Measurements from ENCODE around the gene PTPRH.

PTPRH gene

DNA sequence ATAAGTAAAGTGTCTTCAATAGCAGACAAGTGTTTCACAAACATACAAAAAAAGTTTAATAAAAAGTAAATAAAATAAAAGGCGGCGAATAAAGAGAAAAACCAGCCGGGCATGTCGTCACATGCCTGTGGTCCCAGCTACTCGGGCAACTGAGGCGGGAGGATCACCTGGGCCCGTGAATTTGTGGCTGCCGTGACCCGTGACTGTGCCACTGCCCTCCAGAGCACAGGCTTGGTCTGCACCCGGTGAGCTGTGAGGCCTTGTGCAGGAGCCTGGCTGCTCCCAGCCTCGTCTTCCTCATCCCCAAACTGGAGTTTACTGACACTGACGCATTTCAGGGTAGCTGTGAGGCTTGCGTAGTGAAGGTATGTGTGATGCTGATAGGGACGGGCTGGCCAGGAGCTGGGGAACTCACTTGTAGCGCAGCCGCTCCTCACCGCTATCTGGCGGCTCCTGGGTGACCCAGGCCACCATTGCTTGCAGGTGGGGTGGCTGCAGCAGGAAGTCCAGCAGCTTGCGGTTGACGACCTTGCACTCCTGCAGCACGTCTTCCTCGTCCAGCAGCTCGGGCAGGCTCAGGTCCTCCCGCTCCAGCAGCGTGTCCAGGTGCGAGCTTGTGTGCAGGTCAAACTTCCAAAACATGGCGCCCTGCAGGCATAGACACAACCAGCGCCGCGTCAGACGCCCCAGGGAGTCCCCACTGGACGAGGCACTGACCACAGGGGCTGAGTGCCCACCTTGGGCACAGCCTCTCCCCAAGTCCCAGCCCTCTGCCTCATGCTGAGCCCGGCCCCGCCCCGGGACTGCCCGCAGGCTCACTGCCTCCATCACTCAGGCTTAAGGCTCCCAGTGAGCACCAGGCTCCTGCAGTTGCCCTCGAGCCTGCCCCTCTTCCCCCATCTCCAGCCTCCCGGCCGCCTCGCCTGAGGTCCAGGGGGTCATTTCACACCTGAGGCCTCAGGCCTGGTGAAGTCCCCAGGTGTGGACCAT lies 37.5 kb upstream of the PTPRH start:
- DNase-seq: no peak

DNA sequence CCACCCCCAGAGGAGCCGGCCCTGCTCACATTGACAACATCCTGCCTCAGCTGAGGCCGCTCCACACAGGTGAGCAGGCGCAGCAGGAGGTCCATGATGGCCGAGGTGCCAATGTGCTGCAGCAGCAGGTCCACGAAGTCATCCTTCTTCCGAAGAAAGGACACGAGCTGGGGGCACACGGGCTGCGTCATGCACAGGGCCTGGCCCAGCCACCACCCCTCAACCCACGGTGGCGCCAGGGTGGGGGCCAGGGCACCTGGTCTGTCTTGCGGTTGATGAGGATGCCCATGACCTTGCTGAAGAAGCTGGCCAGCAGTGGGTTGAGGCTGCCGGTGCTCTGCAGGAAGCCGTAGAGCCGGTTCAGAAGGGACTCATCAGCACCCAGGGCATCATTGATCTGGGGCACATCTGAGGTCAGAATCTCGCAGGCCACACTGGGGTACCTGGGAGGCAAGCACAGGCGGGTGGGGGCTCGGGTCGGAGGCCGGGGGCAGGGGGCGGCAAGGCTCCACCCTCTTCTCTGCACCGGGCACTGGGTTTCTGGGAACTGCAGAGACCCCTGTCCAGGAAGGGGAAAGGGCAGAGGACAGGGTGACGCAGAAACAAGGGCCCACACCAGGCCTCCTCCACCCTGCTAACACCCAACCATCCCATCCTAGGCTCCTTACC lies 36.1 kb upstream of the PTPRH start:
- DNase-seq: no peak

DNA sequence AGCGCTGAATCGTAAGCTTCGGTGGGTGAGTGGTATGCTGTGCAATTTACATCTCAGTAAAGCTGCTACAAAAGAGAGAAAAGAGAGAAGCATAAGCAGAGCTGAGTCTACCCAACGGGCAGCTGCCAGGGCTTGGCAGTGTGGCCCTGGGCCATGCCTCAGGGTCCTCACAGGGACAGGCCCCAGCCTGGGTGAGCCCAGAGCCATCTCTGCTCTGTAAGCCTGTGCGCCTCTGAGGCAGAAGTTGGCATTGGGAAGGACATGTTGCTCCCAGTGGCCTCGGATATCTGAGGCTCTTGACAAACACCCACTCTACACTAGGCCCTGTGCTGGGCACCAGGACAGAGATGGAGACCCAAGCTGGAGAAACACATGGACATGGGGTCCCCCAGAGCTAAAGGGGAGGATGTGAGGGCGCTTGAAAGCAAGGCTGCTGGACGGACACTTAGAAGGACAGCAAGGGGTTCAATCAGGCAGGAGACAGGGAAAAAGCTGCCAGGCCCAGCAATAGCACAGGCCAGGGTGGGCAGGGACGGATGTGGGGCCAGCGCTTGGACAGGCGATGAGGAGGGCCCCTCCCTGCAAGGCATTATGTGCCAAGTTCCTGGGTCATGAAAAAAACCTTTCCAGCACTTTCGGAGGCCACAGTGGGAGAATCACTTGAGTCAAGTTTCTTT lies 34.8 kb upstream of the PTPRH start:
- no peak for DNase-seq

DNA sequence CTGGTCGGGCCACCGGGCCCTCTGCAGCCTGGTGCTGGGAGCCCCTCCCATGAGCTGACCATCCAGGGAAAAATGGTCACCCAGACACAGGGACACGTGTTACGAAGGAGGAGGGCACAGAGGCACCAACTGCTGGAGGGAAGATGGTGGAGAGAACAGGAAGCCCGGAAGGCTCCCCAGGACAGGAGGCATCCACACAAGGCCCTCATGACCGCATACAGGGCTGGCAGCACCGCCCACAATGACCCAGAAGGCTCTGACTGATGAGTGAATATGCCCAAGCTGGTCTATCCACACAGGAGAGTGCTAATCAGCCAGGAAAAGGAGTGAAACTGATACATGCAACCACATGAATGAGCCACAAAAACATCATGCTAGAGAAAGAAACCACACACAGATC lies 33.2 kb upstream of the PTPRH start:
- DNase-seq: no peak

DNA sequence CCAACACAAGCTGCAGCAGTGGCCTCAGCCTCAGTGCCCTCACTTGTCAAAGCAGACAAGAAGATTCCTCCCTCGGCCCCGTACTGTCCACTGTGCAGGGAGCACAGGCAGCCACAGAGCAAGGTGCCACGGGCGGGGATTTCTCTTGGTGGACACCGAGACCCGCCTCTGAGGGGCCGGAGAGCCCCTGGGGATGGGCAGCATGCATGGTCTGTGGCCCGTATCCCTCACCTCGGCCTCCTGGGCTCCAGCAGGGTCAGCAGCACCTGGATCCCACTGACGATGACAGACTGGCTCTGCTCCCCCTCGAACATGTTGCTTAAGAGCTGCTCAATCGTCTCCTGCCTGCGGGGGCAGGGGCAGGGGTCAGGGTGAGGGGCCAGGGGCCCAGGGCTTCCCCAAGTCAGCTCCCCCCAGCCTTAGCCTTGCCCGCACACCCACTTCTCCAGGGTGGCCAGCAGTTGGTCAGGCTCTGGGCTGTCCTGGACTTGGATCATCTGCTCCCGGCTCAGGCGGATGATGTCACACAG lies 32.7 kb upstream of the PTPRH start:
- no peak for DNase-seq

GRCh38 chr19:55241143-55241934 lies 32.0 kb upstream of the PTPRH start:
- no peak for DNase-seq

DNA sequence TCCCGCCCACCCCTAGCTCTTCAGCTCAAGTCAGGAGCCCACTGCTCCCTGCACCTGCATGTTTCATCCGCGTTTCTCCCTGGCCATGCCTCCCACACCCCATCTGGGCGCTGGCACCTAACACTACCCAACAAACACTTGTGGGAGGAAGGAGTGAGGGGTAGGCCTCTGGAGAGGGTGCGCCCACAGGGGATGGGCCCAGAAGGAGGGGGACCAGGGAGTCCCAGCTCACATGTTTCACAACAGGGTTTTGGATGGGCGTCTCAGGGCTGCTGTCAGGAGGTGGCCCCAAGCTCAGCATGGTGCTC lies 31.4 kb upstream of the PTPRH start:
- DNase-seq: no peak

DNA sequence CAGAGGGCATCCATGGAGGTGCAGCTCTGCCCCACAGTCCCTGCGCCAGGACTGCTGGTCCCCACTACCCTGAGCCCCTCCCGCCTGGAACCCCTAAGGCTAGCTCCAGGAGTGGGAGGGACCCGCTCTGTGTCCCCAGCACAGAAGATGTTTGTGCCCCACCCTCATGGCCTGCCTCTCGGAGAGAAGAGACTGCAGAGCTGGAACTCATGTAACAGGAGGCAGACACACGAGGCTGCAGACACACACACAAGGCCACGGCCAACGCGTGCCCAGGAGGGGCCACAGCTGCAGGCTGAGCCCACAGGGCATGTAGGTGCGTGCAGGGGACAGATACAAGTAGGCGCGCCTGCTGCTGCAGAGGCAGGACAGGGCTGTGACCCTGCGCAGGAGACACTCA lies 29.7 kb upstream of the PTPRH start:
- no peak for DNase-seq

DNA sequence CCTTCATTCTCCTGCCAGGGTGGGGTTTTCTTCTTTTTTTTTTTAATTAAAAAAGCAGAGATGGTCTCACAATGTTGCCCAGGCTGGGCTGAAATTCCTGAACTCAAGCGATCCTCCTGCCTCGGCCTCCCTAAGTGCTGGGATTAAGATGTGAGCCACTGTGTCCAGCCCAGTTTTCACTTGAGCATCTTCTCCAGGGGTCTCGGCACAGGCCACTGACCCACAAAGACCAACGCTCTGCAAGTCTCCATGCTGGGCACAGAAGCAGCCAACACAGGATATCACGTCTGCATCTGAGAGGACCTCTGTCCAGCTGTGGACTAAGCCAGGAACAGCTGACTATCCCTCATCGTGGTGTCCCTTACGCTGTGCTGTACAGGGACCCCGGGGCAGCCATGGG lies 28.7 kb upstream of the PTPRH start:
- no peak for DNase-seq

DNA sequence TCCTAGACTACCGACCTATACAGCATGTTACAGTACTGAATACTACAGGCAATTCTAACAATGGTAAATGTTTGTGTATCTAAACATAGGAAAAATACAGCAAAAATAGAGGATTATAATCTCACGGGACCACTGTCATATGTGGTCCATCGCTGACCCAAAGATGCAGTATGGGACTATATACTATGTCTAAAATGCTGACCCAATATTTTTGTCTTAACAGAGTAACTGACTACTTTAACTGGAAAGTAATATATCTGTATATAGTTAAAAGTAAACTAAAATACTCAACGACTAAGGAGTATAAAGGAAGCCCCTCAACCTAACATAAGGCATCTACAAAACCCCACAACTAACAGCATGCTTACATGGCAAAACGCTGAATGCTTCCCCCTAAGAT lies 23.7 kb upstream of the PTPRH start:
- no peak for DNase-seq

DNA sequence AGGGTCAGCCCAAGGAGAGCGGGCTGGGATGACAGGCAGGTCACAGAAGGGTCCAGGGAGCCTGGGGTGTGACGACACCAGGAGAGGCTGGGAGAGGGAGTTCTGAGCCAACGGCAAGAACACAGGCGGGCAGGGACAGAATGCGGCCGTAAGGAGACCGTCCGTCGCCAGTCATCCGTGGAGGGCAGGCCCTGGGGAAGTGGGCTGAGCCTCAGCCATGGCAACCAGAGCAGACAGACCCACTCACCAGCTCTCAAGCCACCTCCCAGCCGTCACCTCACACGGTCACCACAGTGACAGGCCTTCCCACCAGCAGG lies 22.9 kb upstream of the PTPRH start:
- peak; percentile 17 for DNase-seq

GRCh38 chr19:55231391-55232285 lies 22.3 kb upstream of the PTPRH start:
- DNase-seq: no peak

- DNase-seq: no peak
These were observed 21.5 kb upstream of the PTPRH start for GRCh38 chr19:55230780-55231179.

DNA sequence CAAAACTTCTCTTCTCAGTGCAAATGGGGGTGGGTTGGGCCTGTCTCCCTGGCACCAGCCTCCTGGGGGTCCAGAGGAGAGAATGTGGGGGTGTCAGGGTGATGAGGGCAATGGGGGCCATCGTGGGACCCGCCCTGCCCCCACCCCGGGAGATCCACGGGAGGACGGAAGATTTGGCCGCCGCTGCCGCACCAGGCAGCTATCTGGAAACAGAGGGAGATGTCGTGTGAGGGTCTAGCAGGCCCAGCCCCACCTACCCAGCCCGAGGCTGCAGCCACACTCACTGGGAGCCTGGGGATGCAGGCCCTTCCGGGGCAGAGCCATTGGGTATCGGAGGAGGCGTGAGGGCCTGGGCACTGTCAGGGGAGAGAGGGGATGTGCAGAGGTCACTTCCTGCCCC lies 21.0 kb upstream of the PTPRH start:
- no peak for DNase-seq

DNA sequence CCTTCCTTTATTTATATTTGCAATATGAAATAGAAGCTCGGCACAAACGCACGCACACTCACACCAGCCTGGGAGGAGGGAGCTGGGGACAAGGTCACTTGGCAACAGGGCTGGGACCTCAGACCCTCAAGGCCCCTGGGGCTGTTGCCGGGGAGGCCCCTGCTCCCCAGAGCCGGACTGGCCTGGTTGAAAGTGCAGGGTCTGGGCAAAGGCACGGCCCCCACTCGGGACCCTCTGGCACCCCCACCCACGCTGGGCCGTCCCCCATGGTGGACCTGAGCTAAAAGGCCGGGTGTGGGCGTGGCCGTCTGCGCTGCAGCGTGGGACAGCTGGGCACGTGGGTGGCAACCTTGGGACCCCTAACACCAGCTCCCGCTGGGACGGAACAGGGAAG lies 20.5 kb upstream of the PTPRH start:
- DNase-seq: no peak

GRCh38 chr19:55229145-55229788 lies 20.0 kb upstream of the PTPRH start:
- no peak for DNase-seq

DNA sequence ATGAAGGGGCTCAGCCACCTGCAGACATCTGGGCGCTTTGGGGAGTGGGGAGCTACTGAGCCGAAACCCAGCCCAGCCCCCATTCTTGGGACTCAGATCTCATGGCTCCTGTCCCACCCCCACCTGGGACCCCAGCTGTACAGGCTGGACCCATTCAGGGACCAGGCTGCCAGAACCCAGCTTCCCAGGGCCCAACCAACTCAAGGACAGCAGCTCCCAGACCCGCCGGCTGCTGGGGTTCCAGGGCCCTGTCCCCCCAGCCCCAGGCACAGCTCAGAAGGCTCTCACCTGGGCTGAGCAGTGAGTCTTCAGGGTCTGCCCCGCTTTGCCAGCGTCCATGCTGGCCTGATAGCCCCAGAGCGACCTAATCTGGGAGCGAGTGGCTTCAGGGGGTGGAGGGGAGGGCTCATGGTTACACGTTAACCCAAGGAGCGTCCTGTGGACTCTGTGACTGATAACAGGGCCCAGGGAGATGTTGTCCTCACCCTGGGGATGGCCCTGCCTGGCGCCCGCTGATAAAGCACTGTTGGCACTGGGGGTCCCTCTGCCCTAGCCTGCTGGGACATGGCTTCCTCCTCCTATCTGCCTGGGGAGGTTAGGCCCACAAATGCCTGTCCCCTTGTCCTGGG lies 19.2 kb upstream of the PTPRH start, which contains the start of gene TMEM86B:
TMEM86B (minus strand) TSS at position 361 of the 629 bp plus-strand sequence; CDS start at position 339, 22 bp downstream.
- DNase-seq: no peak

DNA sequence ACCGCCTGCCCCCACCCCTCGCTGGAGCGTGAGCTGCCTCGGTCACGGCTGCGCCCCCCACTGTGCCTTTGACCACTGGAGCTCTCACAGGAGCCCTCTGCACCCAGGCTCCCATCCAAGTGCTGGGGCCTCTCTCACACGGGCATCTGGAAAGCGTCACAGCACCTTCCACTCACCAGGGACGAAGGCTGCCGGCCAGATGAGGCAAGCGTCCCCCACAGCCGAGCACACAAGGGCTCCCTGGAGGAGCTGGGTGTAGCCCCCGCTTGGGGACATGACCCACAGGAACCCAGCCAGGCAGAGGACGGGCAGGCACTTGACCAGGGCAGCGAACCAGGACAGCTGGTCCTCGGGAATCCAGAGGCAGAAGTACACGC lies 18.7 kb upstream of the PTPRH start:
- DNase-seq: no peak

DNA sequence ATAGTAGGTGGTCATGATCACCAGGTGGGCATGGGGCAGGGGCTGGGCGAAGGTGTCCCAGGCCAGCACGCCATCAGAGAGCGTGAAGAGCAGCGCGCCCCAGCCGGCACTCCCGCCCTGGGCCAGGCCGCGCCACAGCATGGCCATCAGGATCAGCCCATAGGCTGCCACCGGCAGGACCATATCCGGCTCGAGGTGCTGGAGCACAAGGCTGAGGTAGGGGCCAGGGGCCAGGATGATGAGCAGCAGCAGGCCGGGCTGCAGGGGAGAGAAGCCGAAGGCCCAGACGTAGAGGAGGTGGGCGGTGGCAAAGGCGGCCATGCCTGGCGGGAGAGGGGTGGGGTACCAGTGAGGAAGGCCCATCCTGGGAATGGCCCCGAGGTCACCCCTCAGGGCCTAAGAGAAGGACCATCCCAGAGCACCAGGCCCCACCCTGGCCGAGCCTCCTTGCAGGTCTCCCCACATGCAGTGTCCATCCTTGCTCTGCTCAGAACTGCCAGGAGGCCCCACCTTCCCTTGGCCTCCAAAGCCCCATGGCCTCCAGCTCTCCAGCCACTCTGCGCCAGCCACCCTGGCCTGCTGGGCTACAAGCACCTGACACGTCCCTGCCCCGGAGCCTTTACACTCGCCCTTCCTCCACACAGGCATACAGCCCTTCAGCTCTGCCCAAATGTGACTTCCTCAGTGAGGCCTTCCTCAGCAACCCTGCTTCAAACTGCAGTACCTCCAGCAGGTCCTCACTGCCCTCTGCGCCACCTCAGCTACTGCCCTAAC lies 18.1 kb upstream of the PTPRH start:
- no peak for DNase-seq

- DNase-seq: no peak
These were observed 17.5 kb upstream of the PTPRH start for GRCh38 chr19:55226788-55227187.
